GM20000 (cell line): ENCODE results near the gene ALDH5A1.
"Not testable (repeated sequence)": the region's sequence is repeated elsewhere in the genome, so short reads cannot be mapped to it uniquely, and the experiment has no call there.

ENCODE experiments used
- DNase-seq: peaks from one replicate; pipeline ENCODE4 v3.0.0; 2012; ENCODE audit warnings: low spot score
- CTCF ChIP-seq: IDR thresholded peaks from 2 replicates; pipeline ENCODE4 v1.5.1; 2012; ENCODE audit warnings: mild to moderate bottlenecking, control low read depth; ENCODE audit errors: extremely low read depth, missing control alignments

The ALDH5A1 gene

GRCh38 chr6:24506814-24507520 lies 12.2 kb downstream of the ALDH5A1 start:
- DNase-seq, result no peak
- TF ChIP-seq CTCF, result no peak

GRCh38 chr6:24511976-24512375 lies 17.2 kb downstream of the ALDH5A1 start:
- not testable (repeated sequence) for DNase-seq

GRCh38 chr6:24513602-24514001 lies 18.8 kb downstream of the ALDH5A1 start:
- no peak for DNase-seq
- TF ChIP-seq CTCF, result peak; percentile 2

GRCh38 chr6:24517659-24518543 lies 23.1 kb downstream of the ALDH5A1 start:
- DNase-seq, result peak; percentile 54
- no peak for TF ChIP-seq CTCF

GRCh38 chr6:24520929-24521546 lies 26.3 kb downstream of the ALDH5A1 start:
- TF ChIP-seq CTCF, result peak; percentile 65

GRCh38 chr6:24522228-24523176 lies 27.7 kb downstream of the ALDH5A1 start:
- no peak for TF ChIP-seq CTCF
- DNase-seq, result peak; percentile 59

More at GRCh38 chr6:24520929-24521546, 26.3 kb downstream of the ALDH5A1 start:
- DNase-seq, result peak; percentile 56

- no peak for DNase-seq
- TF ChIP-seq CTCF, result no peak
Observed at GRCh38 chr6:24524329-24524728, 29.6 kb downstream of the ALDH5A1 start.
